T-helper 17 cell (primary cell): ENCODE results near the gene TRIM66. TPM values are rescaled to one million over a fixed set of nuclear protein-coding genes. Genes with fewer than 3 reads are reported as not detected.

Experiments used
- ATAC-seq: fragments of 150-1000 bp; cut with Tn5 transposase; 2 replicates; pipeline ENCODE4 v1.10.0; 2021; ENCODE audit warnings: mild to moderate bottlenecking, moderate library complexity
- DNase-seq, 3 donors: peaks; one replicate each; pipeline versions ENCODE4 v3.0.0 to v3.0.0-alpha.2; 2020 to 2021
- H3K9me3 ChIP-seq: one replicate; pipeline ENCODE4 v1.7.0; 2013; ENCODE audit warnings: low read length, mild to moderate bottlenecking; ENCODE audit not compliant: control insufficient read depth, poor library complexity, severe bottlenecking
- H3K27ac Mint-ChIP-seq: one replicate; pipeline ENCODE4 v1.8.0; 2022; ENCODE audit warnings: mild to moderate bottlenecking, moderate library complexity, mixed read lengths
- H3K27me3 Mint-ChIP-seq: one replicate; pipeline ENCODE4 v1.8.0; 2022; ENCODE audit warnings: mixed read lengths
- H3K36me3 Mint-ChIP-seq: one replicate; pipeline ENCODE4 v1.8.0; 2022; ENCODE audit warnings: low read depth, mixed read lengths
- H3K4me1 Mint-ChIP-seq: one replicate; pipeline ENCODE4 v1.8.0; 2022; ENCODE audit warnings: mild to moderate bottlenecking, mixed read lengths
- H3K4me3 Mint-ChIP-seq: one replicate; pipeline ENCODE4 v1.8.0; 2022; ENCODE audit warnings: mild to moderate bottlenecking, moderate library complexity, mixed read lengths
- total RNA-seq, 4 donors: library from RNA in 2 of 4; stranded (reverse) in 2 of 4; gene quantifications; one replicate each; pipeline ENCODE4 v1.2.3 and lab custom pipeline; 2022 to 2026

Gene TRIM66
- total RNA-seq, 2 donors from 2014 or later = 20.0 to 23.5 TPM

DNA sequence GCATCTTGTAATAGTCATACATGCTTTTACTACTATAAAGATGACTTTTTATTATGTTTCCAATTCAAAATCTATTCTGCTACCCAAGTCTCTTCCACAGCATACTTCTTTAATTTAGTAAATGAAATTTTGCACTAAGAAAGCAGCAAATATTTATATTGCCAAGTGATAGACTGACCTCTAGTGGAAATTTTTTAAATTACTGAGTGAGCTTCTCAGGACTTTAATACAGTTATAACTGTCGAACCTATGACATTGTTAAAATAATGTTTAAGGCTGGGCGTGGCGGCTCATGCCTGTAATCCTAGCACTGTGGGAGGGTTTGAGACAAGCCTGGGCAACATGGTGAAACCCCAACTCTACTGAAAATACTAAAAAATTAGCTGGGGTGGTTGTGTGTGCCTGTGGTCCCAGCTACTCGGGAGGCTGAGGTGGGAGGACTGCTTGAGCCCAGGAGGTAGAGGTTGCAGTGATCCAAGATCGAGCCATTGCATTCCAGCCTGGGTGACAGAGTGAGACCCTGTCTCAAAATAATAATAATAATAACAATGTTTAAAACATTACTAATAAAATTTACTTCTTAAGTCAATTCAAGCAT lies 115.8 kb downstream of the TRIM66 start:
- peaks cover 77% of the 10 kb centered on the region for H3K27me3 Mint-ChIP-seq
- H3K4me3 Mint-ChIP-seq = no peak overlapping the region
- ATAC-seq = no peak
- no peaks in the 10 kb centered on the region for H3K9me3 ChIP-seq
- DNase-seq = no peak
- no peak overlapping the region for H3K27ac Mint-ChIP-seq
- peaks cover 2% of the 10 kb centered on the region for H3K4me1 Mint-ChIP-seq
- H3K36me3 Mint-ChIP-seq = no peaks in the 10 kb centered on the region

DNA sequence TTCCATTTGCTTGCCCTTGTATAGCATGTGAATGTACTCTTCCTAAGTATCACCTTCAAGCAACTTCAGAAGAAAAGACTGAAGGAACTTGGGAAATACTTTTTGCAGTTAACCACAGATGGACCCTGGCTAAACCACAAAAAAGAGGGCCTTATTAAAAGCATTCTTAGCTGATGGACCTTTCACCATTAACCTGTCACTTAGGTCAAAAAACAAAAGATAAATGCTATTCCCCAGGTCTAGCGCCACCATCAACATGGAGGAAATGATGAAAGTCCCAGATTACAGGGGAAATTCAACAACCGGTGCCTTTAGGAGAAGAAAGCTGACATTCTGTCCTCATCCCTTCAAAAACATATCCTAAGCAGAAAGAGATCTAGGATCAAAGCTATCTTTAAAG lies 117.9 kb downstream of the TRIM66 start:
- no peaks in the 10 kb centered on the region for H3K9me3 ChIP-seq
- DNase-seq (no peak), ATAC-seq (no peak)
- H3K36me3 Mint-ChIP-seq = no peaks in the 10 kb centered on the region
- H3K27me3 Mint-ChIP-seq = peaks cover 68% of the 10 kb centered on the region
- no peaks in the 10 kb centered on the region for H3K4me1 Mint-ChIP-seq
- H3K27ac Mint-ChIP-seq = no peak overlapping the region
- no peak overlapping the region for H3K4me3 Mint-ChIP-seq

Other genes with a start within 250 kb of the TRIM66 start
- under 1 TPM; 0.55 to 0.62 TPM for gene STK33, start 88.4 kb downstream of the TRIM66 start, total RNA-seq
- gene RPL27A, start 127 bp upstream of the TRIM66 start, total RNA-seq = 1,000 to 10,000 TPM; 1,682 to 1,804 TPM
- gene AKIP1, start 228.5 kb upstream of the TRIM66 start, total RNA-seq = 1 to 10 TPM; 6.8 to 8.1 TPM